ENCODE data around the gene ATP6V0C. TPM values are rescaled to one million over a fixed set of nuclear protein-coding genes. Genes with fewer than 3 reads are reported as not detected.

ATP6V0C gene
- polyA plus RNA-seq, 1 donor (not counting 4 experiments of a cell fraction or from before 2014, with no cell fraction given) = 11.4 TPM

DNA sequence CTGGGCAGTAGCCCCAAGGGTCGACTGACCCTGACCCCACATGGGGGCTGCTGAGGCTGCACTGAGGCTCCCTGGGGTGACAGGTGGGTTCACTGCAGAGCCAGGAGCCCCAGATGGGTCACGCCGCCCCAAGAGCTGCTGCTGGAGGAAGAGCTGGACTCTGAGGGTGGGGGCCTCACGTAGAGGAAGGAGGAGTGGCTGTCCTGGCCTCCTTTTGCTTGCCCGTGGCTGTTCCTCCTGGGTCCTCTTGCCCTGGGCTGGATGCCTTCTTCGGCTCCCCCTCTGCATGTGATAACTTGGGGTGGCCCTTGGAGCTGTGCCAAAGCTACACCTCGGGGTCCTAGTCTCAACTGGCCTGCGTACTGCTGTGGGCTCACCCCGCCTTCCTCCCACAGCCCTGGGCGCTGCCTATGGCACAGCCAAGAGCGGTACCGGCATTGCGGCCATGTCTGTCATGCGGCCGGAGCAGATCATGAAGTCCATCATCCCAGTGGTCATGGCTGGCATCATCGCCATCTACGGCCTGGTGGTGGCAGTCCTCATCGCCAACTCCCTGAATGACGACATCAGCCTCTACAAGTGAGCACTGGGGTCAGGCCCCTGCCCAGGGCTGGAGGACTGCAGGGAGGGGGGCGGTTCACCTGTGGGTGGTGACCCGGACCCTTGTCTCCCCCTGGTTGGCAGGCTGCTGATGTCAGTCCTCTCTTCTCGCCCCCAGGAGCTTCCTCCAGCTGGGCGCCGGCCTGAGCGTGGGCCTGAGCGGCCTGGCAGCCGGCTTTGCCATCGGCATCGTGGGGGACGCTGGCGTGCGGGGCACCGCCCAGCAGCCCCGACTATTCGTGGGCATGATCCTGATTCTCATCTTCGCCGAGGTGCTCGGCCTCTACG is 5.3 kb downstream of the ATP6V0C start:
- Histone ChIP-seq H3K36me3 (ENCODE audit: control insufficient read depth in 2 of 2, extremely low read depth in 1 of 2, insufficient read depth in 2 of 2, low read length in 2 of 2) (peaks cover 10 to 22% of the 10 kb centered on the region in 2 experiments), H3K9me3 (ENCODE audit: control insufficient read depth, low read depth, low read length) (no peaks in the 10 kb centered on the region), H3K4me1 (ENCODE audit: control insufficient read depth, extremely low read depth, insufficient read depth, low read length) (peaks cover 37% of the 10 kb centered on the region), H3K9me1 (ENCODE audit: control insufficient read depth, extremely low read depth, insufficient read depth, low read length) (peaks cover 14% of the 10 kb centered on the region), H3K4me3 (ENCODE audit: control insufficient read depth in 2 of 3, extremely low read depth in 1 of 3, insufficient read depth in 2 of 3, low read depth in 1 of 3, low read length in 3 of 3) (no peak overlapping the region), H4K20me1 (ENCODE audit: control insufficient read depth, extremely low read depth, insufficient read depth, low read length) (peaks cover 38% of the 10 kb centered on the region), H3K27me3 (ENCODE audit: control insufficient read depth, extremely low read depth, insufficient read depth, low read length) (no peaks in the 10 kb centered on the region), H3K27ac (ENCODE audit: control insufficient read depth, insufficient read depth, low read length) (no peak overlapping the region), H3K4me2 (ENCODE audit: control insufficient read depth, extremely low read depth, insufficient read depth, low read depth, low read length) (no peak overlapping the region), H3K79me2 (ENCODE audit: control insufficient read depth, insufficient read depth, low read length) (peaks cover 67% of the 10 kb centered on the region), H2AFZ (ENCODE audit: control insufficient read depth, low read length) (no peak overlapping the region), H3K9ac (ENCODE audit: control insufficient read depth, extremely low read depth, insufficient read depth, low read length) (no peak overlapping the region)
- TF ChIP-seq, protein P1, sequence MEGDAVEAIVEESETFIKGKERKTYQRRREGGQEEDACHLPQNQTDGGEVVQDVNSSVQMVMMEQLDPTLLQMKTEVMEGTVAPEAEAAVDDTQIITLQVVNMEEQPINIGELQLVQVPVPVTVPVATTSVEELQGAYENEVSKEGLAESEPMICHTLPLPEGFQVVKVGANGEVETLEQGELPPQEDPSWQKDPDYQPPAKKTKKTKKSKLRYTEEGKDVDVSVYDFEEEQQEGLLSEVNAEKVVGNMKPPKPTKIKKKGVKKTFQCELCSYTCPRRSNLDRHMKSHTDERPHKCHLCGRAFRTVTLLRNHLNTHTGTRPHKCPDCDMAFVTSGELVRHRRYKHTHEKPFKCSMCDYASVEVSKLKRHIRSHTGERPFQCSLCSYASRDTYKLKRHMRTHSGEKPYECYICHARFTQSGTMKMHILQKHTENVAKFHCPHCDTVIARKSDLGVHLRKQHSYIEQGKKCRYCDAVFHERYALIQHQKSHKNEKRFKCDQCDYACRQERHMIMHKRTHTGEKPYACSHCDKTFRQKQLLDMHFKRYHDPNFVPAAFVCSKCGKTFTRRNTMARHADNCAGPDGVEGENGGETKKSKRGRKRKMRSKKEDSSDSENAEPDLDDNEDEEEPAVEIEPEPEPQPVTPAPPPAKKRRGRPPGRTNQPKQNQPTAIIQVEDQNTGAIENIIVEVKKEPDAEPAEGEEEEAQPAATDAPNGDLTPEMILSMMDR (optimal IDR thresholded peaks at IDR 0.05 in 1 of 3, IDR thresholded peaks at IDR 0.05 in 1 of 3, conservative IDR thresholded peaks at IDR 0.05 in 1 of 3; ENCODE audit: extremely low read depth in 1 of 3, insufficient read depth in 2 of 3, low read length in 3 of 3) = peak in 1 of 3 experiments; percentile 1
- no peak for TF ChIP-seq EZH2 (IDR thresholded peaks at IDR 0.05; ENCODE audit: low read length)
- no peak for FAIRE-seq
- dilution Hi-C loops (cut with MboI; ENCODE audit: extremely low pct_ligation_motif_present, low sequenced_read_pairs) = no loop called here
- DNase-seq (ENCODE audit: low read depth, low spot score) = no peak

DNA sequence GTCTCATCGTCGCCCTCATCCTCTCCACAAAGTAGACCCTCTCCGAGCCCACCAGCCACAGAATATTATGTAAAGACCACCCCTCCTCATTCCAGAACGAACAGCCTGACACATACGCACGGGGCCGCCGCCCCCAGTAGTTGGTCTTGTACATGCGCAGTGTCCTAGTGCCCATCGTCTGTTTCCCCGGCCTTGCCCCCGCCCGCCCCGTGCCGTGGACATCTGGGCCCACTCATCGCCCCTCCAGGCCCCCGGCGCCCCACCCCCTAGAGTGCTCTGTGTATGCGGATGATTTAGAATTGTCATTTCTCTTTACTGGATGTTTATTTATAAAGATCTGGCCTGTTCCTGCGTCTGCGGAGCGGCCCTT is 5.9 kb downstream of the ATP6V0C start:
- Histone ChIP-seq H3K36me3 (ENCODE audit: control insufficient read depth in 2 of 2, extremely low read depth in 1 of 2, insufficient read depth in 2 of 2, low read length in 2 of 2) (peaks cover 14 to 28% of the 10 kb centered on the region in 2 experiments), H3K27me3 (ENCODE audit: control insufficient read depth, extremely low read depth, insufficient read depth, low read length) (no peaks in the 10 kb centered on the region), H3K9me3 (ENCODE audit: control insufficient read depth, low read depth, low read length) (no peaks in the 10 kb centered on the region), H3K27ac (ENCODE audit: control insufficient read depth, insufficient read depth, low read length) (peak overlapping the region; percentile 26), H2AFZ (ENCODE audit: control insufficient read depth, low read length) (no peak overlapping the region), H3K79me2 (ENCODE audit: control insufficient read depth, insufficient read depth, low read length) (peaks cover 62% of the 10 kb centered on the region), H3K4me2 (ENCODE audit: control insufficient read depth, extremely low read depth, insufficient read depth, low read depth, low read length) (peak overlapping the region; percentile 32), H3K4me3 (ENCODE audit: control insufficient read depth in 2 of 3, extremely low read depth in 1 of 3, insufficient read depth in 2 of 3, low read depth in 1 of 3, low read length in 3 of 3) (no peak overlapping the region), H3K9me1 (ENCODE audit: control insufficient read depth, extremely low read depth, insufficient read depth, low read length) (peaks cover 14% of the 10 kb centered on the region), H3K9ac (ENCODE audit: control insufficient read depth, extremely low read depth, insufficient read depth, low read length) (peak overlapping the region; percentile 44), H4K20me1 (ENCODE audit: control insufficient read depth, extremely low read depth, insufficient read depth, low read length) (peaks cover 41% of the 10 kb centered on the region), H3K4me1 (ENCODE audit: control insufficient read depth, extremely low read depth, insufficient read depth, low read length) (peaks cover 37% of the 10 kb centered on the region)
- FAIRE-seq (no peak), DNase-seq (ENCODE audit: low read depth, low spot score) (no peak)
- dilution Hi-C loops (cut with MboI; ENCODE audit: extremely low pct_ligation_motif_present, low sequenced_read_pairs) = no loop called here
- TF ChIP-seq EZH2 (IDR thresholded peaks at IDR 0.05; ENCODE audit: low read length) = no peak
- TF ChIP-seq, protein P1 (optimal IDR thresholded peaks at IDR 0.05 in 1 of 3, IDR thresholded peaks at IDR 0.05 in 1 of 3, conservative IDR thresholded peaks at IDR 0.05 in 1 of 3; ENCODE audit: extremely low read depth in 1 of 3, insufficient read depth in 2 of 3, low read length in 3 of 3) = no peak

Measured in keratinocyte (primary cell).